ENCODE data around the gene KIF1A.
"Not testable (repeated sequence)": the region's sequence is repeated elsewhere in the genome, so short reads cannot be mapped to it uniquely, and the experiment has no call there.

KIF1A gene

DNA sequence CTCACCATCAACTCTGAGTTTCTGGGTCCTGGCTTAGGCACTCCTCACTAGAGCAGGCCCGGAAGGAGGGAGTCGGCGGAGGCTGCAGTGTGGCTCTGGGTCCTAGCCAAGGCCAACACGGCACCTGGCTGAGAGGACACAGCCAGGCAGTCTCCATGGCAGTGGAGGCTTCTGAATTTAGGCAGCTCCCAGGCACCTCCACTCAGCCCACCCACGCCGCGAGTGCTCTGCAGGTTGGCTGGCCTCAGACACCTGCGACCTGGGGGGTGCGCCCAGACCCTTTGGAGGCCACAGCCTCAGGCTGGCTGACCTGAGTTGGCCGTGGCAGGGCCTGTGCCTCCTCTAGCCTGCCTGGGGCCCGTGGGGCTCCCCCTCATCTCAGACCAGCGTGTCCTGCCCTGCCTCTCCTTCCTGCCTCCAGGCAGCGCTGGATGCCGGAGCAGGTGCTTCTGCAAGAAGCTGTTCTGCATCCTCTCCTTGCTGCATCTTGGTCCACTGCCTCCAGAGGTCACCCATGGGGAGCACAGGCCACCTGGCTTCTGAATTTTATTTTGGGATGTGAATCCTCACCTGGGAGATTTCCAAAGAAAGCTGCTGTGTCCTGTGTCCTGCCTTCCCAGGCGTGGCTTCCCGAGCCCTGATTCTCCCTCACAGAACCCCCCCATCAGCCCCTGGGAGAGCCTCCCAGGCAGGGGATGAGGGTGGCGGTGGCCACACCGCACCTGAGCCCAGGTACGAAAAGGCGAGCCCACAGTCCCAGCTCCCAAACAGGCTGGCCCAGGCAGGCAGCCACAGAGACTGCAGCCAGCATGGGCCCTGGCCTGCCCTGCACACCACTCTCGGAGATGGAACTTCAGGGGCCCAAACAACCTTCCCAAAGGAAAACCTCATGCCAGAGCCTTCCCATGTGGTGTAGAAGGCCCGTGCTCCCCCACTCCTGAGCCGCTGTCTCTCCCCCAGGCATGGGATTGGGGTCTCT is 105.0 kb downstream of the KIF1A start:
- no peak for DNase-seq

DNA sequence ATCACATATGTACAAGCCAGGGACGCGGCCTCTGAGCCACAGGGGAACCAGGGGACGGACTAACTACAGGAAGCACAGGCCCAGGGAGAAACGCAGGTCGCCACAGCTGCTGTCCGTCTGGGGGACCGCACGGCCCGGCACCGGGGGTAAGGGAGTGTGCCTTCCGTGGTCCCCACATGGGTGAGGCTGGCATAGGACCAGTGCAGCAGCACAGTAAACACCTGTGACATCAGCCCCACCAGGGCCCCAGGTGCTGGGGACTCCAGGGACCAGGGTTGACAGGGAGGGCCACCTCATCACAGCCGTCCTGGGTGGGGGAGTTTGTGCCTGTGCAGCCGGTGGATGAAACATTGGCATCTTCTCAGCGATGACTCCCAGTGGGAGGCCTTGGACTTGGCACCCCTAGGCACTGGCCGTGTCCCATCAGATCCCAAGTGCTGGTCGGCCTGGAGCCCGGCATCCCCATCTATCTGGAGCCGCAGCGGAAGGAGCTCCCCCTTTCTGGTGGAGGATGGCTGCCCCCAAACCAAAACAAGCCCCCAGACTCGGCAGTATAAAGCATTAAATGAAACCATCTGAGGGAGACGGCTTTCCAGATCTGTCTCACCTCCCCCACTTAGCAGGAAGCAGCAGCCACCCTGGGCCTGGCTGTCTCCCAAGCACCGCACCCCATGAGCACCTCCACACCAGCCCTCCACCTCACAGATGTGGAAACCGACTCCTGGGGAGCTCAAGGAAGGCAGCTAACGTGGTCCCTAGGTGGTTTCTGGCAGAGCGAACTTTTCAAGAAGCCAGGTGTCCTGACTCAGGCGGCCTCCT is 105.9 kb downstream of the KIF1A start:
- no peak for DNase-seq

DNA sequence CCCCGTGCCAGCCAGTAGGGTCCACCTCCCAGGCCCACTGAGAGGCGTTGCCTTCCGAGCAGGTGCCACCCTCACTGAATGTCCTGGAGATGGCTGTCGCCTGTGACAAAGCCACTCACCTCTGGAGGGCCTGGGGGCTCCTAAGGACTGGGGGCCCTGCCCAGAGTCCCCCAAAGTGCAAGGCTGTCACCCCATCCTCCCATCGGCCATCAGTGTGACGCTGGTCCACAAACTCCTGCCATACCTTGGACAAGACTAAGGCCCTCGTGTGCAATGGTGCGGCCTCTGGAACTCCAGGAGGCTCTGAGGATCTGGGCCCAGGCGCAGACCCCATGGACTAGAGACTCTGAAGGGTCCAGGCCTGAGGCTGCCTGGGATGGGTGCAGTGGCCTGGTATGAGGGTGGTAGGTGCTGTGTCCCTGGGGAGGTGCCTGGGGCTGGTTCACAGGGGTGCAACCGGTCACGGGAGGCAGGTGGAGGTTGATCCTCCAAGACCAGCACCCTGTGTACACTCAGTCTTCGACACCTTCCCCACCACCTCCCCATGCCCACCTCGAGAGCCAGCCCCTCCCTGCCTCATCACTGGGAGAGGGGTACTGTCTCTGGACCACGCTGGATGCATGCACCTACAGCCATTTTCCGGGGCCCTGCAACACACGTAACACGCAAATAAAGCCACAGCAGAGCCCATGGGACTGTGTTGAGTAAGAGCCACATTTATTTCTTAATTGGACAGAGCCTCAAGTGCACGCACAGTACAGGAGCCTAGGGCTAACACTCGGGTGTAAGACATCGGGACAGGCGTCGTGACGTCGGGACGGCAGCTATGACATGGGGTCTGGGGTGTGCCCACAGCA is 106.7 kb downstream of the KIF1A start:
- no peak for DNase-seq

DNA sequence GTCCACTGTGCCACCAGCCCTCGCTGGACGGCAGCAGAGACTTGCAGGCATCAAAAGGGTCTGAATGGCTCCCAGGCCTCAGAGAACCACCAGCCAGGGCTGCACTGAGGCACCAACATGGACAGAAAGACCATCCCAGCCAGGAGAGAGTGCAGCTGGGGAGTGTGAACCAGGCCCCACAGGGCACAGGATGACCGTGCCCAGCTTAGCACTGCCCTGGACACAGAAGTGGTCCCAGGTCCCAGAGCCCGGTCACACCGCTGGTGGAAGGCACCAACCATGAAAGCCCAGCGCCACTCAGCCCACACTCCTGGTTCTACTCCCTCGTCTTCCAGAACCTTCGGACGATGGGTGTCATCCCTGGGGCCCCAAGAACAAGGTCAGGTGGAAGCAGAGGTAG is 107.9 kb downstream of the KIF1A start:
- DNase-seq: no peak

DNA sequence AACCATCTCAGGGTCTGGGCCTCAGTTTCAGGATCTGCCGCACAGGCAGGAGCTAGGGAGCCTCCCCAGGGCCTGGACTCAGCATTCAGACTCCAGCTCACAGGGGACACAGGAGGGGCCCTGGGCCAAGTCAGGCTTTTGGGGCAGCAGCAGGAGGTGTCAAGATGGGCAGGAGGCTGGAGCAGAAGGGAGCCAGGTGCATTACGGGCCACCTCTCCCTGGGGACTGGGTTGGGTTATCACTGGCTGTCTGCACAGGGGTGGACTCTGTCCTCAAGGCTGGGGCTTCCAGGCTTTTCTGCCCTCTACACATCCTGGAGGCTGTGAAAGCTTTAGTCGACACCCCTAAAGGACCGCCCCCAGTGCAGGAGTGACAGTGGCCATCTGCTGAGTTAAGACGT is 108.3 kb downstream of the KIF1A start:
- no peak for DNase-seq

DNA sequence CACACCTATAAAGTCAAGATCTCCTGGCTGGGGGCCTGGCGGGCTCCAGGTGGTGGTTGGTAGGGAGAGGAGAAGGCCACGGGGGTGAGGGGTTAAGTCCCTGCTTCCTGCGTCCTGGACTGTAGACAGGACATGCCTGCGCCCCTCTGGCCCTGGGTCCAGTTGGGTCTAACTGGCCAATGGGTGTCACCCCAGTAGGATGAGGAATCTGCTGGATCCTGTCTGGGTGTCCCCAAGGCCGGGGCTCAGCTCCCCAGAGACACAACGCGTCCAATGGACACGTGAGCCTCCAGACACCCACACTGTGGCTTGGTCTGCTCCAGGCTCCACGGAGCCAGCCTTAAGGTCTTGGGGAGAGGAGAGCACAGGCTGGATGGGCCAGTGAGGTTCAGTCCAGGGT is 108.7 kb downstream of the KIF1A start:
- DNase-seq: no peak

DNA sequence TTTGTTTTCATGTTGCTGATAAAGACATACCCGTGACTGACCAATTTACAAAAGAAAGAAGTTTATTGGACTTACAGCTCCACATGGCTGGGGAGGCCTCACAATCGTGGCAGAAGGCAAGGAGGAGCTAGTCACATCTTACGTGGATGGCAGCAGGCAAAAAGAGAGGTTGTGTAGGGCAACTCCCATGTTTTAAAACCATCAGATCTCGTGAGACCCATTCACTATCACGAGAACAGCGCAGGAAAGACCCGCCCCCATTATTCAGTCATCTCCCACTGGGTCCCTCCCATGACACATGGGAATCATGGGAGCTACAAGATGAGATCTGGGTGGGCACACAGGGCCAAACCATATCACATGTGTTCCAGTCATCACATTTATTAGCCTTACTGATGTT is 111.6 kb downstream of the KIF1A start:
- DNase-seq: no peak

DNA sequence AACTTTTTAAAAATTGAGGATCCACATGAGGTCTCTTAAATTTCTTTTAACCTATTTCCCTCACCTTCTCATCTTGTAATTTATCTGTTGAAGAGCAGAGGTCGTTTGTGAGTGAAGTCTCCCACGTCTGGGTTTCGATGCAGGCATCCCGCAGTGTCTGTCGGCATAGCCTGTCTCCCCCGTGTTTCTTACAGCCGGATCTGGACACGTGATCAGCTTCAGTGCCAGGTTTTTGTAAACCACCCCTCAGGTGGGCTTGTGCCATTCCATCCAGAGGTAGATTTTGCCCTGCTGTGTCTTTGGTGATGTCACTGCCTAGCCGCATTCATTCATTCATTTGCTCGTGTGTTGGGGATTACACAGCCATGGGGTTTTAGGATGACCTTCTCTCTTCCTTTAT is 112.2 kb downstream of the KIF1A start:
- DNase-seq: no peak

DNA sequence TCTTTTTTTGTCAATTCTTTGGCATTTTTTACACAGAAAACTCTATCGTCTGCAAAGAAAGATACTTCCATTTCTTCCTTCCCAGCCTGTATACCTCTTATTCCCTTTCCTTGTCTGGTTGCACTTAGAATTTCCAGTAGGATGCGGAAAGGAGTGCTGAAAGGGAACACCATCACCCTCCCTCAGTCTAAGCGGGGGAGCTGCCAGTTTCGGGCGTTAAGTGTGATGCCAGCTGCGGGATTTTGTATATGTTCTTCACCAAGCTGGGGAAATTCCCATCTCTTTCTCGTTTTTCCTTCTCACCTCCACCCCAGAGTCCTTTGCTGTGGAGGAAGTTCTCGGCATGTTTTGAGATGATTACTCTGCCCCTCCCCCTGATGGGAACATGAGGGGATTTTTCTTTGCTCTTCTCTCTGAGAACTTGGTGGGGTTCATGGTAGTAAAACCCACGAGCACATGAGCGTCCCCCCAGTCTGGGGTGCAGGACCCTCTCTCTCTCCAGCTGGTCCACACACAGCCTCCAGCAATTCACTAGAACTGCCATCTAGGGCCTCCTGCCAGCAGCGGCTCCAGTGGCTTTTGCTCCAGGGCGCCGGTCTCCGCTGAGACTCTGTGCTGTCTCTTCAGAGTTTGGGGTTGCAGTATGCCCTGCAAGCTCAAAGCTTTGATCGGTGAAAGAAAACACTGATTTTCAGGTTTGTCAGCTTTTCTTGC is 112.8 kb downstream of the KIF1A start:
- no peak for DNase-seq

DNA sequence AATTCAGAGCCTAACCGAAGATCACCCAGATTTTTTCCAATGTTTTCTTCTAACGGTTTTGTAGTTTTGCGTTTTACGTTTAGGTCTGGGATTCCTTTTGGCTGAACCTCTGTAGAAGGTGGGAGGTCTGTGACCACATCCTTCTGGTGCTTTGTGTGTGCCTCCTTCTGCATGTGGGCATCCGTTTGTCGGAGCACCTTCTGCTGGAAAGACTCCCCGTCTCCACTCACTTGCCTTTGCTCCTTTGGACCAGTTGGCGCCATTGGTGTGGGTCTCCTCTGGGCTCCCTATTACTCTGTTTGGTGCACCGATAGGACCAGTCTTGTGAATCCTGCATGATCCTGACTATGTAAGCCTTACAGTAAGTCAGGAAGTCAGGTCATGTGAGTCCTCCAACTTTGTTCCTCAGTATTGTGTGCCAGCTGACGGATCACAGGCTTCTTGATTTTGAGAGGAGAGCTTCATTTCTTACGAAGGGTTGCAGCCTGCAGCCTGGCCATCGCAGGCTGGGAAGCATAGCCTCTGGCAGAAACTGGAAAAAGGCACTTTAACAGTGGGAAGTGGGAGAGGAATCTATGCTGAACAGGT is 114.7 kb downstream of the KIF1A start:
- DNase-seq: no peak

DNA sequence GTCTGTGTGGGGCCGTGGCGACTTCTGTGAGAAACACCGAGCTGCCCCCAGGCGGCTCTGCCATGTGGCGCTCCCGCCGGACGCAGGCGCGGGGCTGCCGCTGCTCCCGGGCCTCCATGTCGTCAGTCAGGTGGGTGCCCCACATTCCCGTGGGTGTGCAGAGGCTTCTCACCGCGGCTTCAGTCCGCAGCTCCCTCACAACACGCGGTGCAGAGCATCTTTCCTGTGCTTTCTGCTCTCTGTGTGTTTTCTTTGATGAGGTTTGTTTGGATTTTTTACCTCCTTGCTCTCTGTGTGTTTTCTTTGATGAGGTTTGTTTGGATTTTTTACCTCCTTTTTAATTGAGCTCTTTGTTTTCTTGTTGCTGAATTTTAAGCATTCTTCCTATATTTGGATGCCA is 115.4 kb downstream of the KIF1A start:
- DNase-seq: peak; percentile 7 to 22

DNA sequence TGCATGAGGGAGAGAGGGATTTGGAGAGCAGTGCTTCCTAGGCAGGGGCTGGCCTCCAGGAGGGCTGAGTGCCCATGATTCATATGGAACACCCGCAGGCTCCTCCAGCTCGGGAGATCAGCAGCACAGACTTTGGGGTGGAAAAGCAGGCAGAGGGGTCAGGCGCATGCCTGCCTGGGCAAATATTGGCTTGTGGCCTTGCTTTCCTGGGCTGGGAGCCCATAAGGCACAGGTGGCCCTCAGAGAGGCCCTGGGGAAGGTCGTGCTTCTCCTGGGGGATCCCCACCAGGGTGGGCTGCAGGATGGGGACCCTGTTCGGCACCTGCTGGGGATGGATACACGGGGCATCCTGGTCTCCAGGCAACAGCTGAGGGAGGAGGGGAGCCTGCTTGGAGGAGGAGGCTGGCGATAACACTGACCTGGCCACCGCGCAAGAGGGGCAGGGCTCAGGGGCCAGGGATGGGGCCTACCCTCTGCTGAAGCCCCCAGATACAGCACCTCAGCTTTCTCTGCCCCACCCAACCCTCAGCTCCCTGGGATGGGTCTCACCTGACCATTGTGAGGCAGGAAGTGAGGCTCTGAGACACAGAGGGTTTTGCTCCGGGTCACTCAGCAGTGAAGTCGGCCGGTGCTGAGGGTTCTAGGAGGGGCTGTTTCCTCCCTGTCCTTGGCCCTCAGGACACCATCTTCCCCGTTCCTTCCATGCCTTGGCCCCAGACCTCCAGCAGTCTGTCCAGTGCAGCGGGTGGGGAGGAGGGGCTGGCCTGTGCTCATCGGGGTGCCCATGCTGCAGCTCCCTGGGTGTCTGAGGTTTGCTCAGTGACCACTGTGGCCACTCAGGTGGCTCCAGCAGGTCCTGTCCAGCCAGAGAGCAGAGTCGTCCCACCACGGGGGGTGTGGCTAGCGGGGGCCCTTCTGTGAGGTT is 116.3 kb downstream of the KIF1A start:
- no peak for DNase-seq

DNA sequence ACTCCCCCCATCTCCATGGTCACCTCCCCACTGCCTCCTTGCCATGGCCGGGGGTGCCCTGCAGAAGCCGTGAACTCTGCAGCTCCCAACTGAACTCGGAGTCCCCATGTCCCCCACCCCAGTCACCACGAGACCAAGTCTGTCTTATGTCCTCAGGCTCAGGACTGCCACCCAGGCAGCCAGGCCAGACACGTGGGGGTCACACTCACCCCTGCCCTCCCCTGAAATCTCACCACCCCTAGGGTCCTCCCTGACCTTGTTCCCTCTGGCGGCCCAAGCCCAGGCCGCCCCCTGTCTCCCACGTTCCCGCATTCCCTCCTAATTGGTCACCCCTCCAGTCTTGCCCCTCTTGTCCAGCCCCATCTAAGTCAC is 117.4 kb downstream of the KIF1A start:
- DNase-seq: no peak

DNA sequence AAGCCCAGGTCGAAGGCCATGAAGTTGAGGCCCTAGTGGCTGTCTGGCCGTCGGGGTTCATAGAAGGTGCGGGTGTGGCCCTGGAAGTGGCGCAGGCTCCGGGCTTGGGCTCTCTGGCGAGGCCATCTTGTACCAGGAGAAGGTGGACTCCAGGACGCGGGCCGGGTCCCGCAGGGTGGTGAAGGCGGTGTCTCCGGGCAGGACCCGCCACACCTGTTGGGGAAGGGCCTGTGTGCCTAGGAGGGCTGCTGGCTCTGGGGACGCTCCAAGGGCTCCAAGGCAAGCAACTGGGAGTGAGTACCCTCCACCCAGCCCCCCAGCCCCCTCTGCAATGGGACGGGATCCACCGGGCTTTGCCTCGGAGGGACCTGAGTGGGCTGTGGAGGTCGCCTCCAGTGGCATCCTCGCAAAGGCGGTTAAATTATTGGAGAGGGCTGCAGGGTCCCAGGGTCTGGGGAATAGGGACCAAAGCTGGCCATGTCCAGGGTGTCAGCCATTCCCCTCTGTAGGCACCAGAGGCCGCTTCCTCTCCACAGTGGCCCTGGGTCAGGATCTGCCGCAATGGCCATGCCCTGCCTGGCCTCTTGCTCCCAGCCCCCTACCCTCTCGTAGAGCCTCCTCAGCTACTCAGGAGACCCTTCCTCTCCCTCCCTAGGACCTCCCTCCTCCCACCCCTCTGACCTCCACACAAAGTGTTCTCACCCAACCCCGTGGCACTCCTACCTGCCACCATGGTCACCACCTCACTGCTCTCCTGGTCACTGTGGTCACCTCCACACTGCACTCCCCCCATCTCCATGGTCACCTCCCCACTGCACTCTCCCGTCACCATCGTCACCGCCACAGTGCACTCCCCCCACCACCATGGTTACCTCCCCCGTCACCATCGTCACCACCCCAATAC is 118.0 kb downstream of the KIF1A start:
- no peak for DNase-seq

DNA sequence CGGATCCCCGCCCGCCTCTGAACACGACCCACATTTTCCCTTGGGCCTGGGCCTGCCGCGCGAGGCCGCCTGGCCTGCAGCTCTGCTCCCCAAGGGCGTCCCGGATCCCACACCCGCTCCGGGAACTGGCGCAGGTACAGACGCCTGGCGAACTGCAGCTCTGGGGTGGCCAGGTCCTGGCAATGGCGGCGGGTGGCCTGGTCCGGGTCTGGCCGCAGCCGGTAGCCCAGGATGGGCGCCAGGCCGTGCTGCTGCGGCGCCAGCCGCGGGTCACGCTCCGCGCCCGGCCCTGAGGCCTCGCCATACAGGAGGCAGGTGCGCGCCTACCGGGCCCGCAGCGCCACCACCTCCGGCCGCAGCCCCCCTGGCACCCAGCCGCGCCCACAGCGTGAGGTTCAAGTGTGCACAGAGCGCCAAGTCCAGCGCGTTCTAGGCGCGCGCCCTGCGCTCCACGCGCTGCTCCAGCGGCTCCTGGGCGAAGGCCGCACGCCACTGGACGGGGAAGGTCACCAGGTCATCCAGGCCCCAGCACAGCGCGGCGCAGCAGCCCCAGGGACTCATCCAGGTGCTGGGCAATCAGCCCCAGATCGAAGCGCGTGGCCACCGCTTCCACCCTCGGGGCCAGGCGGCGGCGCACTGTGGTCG is 118.8 kb downstream of the KIF1A start:
- DNase-seq: no peak

DNA sequence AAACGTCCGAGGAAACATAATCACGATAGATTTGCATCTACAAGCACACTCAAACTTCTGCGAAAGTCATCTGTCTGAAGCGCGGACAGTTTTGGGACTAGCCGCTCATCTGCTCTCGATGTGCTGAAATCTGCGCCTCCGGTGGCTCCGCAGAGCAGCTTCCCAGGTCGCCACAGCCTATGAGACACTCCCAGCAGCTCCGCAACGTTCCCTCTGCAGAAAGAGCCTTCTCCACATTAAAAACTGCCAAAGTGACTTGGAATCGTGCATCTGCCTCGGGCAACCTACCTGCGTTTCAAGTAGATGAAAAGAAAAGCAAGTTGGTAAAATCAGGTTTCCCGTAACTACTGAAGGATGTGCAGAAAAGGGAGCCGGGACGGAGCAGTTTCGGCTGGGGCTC is 119.4 kb downstream of the KIF1A start:
- DNase-seq: not testable (repeated sequence)

DNA sequence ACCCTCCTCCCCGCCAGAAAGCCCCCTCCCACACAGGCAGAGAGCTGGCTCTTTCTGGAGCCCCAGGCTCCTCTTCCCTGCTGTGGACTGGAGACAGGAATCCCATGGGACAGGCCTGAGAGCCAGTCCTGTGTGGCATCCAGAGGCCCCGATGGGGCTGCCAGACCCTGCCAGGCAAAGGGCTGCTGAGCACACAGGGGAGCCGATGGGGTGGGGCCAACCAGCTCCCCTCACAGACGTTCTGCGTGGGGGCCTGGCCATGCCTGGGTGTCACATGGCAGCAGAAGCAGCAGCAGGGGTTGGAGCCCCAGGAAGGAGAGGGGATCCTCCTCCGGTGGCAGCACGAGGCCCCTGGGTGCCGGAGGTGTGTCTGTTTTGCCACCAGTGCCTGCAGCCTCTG is 120.2 kb downstream of the KIF1A start:
- not testable (repeated sequence) for DNase-seq

DNA sequence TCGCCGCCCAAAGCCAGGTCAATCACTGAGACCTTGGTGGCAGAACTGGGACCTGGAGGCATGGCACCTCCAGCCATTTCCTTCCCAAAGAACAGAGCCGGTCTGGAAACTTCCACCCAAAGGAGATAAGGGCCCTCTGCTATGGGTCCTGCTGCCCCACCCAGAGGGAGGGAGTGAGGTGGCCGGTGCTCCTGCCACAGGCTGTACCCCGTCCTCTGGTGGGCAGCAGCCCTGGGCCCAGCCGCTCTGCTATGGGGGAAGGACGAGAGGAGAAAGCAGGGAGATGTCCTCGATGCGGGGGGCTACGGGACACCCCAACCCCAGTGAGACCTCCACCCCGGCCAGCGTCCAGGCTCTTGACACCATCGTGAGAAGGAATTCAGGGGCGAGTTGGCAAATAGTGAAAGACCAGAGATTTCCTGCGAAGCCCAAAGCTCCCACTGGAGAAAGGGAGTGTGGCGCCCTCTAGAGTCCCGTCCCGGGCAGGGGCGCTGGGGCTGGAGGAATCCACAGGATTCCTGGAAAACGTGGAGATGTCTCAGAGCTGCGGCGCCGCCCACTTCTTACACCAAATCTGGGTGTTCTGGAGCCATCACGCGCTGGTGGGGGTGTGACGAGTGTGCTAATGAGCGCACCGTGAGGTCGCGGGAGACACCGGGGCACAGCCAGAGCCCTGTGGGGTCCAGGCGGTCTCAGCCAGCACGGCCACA is 121.0 kb downstream of the KIF1A start:
- not testable (repeated sequence) for DNase-seq
